Measurements from ENCODE around the gene NEGR1. TPM values are rescaled to one million over a fixed set of nuclear protein-coding genes. Genes with fewer than 3 reads are reported as not detected.

The NEGR1 gene
- total RNA-seq (2014; rRNA removed; shearing (Covaris generic); ENCODE audit: low replicate concordance) = 0.03 and 0.09 TPM in 2 replicates

DNA sequence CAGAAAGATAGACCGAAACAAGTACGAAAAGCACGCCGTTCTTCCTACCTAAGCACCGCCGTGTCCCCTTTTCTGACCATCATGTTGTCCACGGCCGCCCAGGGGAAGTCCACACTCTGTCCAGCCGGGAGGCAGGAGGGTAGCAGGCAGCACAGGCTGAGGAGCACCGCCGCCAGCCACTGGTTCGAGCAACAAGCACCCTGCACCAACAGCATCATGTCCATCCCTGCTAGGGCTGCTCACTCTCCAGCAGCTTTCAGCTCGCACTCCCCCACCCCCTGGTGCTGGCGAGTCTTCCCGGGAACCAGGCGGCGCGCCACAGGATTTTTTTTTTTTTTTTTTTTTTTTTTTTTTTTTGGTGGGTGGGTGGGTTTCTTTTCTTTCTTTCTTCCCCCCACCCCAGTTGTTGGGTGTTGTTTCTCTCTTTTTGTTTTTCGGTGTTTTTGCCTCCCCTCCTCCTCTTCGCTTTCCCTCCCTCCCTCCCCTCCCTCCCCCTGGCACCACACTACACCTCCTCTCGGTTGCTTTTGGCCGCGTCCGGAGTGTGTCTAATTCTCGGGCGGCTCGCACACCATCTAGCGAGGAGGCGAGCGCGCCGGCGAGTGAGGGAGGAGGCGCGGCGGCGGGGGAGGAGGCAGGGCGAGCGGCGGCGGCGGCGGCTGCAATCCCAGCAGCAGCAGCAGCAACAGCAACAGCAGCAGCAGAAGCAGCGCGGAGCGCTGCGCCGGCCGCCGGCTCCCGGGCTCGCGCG lies at the start of gene NEGR1:
NEGR1 (minus strand) TSS at position 269 of the 751 bp plus-strand sequence.
- in situ Hi-C loops (cut with HindIII; ENCODE audit: low pct_unique_long_range_greater_than_20kb, low sequenced_read_pairs) = no loop called here
- DNase-seq (ENCODE audit: low read depth) = peak; percentile 84

DNA sequence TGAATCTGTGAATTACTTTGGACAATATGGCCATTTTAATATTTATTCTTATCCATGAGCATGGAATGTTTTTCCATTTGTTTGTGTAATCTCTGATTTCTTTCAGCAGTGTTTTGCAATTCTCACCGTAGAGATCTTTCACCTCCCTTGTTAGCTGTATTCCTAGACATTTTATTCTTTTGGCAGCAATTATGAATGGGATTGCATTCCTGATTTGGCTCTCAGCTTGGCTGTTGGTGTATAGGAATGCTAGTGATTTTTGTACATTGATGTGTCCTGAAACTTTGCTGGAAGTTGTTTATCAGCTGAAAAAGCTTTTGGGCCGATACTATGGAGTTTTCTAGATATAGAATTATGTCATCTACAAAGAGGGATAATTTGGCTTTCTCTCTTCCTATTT lies 44.2 kb upstream of the NEGR1 start:
- in situ Hi-C loops (cut with HindIII; ENCODE audit: low pct_unique_long_range_greater_than_20kb, low sequenced_read_pairs) = no loop called here
- no peak for DNase-seq (ENCODE audit: low read depth)

DNA sequence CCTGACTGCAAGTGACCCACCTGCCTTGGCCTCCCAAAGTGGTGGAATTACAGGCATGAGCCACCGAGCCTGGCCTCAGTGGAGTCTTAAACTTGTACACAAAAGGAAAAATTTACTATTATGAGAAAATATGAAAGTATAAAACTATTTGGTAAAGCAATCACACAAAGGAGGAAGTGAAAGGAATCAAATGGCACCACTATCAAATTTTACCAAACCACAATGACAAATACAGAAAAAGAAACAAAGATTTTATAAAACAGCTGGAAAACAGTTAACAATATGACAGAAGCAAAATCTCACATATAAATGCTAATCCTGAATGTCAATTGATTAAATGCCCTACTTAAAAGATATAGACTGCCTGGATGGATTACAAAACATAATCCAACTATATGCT lies 42.1 kb upstream of the NEGR1 start:
- in situ Hi-C loops (cut with HindIII; ENCODE audit: low pct_unique_long_range_greater_than_20kb, low sequenced_read_pairs) = no loop called here
- DNase-seq (ENCODE audit: low read depth) = no peak

DNA sequence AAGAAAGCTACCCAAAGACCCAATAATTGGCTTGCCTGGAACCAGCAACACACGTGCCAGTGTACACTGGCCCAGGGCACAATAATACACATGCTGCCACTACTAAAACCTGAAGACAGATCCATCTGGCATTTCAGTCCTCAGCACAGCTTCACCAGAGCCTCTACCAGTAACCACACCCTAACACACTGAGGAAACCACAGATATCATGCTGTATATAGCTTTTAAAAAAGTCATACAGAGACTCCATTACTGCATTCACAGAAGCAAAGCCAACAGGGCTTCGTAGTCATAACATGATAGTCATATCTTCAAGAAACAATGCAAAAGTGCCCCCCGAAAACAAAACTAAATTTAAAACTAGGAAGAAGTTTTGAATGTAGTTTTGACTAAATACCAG lies 40.6 kb upstream of the NEGR1 start:
- DNase-seq (ENCODE audit: low read depth) = no peak
- in situ Hi-C loops (cut with HindIII; ENCODE audit: low pct_unique_long_range_greater_than_20kb, low sequenced_read_pairs) = no loop called here

DNA sequence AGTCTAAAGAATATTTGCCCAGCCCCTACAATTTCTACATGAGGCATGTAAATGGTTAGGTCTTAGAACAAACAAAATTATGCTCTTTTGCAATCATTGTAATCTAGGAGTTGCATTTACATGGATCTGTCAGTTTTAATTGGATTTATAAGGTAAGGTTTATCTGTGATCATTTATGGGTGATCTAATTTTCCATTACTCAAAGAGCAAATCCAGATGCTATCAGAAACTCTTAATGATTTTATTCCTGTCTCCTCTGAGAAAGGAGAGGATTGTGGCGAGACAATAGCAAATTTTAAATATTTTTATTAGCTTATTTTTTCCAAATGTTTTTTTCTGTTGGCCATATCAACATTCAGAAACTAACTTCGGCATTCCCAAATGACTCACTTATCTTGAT lies 14.2 kb upstream of the NEGR1 start:
- no peak for DNase-seq (ENCODE audit: low read depth)
- in situ Hi-C loops (cut with HindIII; ENCODE audit: low pct_unique_long_range_greater_than_20kb, low sequenced_read_pairs) = no loop called here

DNA sequence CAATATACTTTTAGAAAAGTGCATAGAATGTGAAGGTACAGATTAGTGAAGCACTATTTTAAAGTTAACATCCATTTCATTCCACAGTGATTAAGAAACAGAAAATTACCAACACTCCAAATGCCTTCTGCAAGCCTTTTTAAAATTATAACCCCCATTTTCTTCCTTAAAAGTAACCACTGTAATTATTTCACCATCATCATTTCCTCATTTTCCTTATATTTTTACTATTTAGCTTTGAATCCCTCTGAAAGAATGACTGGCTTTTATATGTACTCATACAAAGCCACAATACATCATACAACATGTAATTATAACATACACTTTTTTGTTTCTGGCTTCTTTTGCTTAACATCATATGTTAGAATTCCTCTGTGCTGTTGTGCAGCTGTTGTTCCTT lies 6.5 kb upstream of the NEGR1 start:
- DNase-seq (ENCODE audit: low read depth) = no peak
- in situ Hi-C loops (cut with HindIII; ENCODE audit: low pct_unique_long_range_greater_than_20kb, low sequenced_read_pairs) = no loop called here

DNA sequence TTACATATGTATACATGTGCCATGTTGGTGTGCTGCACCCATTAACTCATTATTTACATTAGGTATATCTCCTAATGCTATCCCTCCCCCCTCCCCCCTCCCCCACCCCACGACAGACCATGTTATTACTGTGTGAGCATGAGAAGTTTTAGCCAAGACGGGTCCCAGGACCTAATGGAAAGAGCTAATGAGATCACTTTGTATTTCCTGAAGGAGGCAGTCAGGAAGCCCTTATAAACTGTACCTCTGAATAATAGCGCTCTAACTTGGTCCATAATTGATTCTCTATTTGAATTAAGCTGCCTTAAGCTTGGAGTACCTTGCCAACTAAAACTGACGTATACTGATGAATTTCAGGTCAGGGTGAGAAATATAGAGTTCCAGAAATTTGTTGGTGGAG lies 4.1 kb upstream of the NEGR1 start:
- no peak for DNase-seq (ENCODE audit: low read depth)
- in situ Hi-C loops (cut with HindIII; ENCODE audit: low pct_unique_long_range_greater_than_20kb, low sequenced_read_pairs) = no loop called here

DNA sequence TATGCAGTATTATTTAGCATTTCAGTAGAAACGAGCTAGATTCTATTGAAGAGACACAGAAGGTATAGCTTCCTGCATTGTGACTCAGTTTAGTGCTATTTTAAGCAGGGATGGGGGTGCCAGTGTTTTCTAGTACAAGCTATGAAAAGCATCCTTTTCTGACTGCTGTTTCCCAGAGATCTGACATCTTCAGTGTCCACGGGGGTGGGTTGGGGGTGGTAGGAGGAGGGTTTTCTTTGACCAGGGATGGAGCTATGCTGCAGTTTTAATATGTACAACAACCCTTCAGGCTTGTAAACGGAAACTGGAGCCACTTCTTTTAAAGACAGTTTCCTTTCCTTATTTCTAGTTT lies 2.7 kb upstream of the NEGR1 start:
- in situ Hi-C loops (cut with HindIII; ENCODE audit: low pct_unique_long_range_greater_than_20kb, low sequenced_read_pairs) = no loop called here
- no peak for DNase-seq (ENCODE audit: low read depth)

DNA sequence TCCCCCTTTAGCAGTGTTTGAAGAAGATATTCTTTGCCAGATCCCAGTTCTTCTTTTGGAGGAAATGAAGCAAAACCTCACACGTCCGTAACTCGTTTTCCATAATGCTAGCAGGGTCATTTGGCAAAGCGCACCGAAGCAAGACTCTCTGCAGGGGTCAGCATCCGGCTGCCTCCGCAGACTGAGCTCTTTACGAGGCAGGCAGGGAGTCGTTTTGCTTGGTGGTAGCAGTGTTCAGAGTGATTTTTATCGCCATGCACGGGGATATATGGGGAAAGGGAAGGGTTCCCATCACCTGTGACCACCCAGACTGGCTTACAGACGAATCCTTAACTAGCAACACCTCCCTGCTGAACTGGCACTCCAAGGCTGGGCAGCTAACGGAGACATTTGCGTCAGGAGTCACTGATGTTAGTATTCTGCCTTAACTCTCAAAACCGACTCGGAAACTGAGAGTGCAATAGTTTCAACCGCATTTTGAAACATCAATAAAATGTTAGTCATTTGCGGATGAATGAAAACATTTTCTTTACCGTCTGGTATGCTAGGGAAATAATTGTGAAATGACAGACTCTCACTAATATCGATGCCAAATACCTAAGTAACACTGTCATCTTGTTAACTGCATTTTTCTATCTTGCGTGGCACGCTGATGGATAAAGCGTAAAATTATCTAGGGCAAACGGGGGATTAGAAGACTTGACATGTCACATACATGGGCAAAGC lies 2.2 kb upstream of the NEGR1 start:
- in situ Hi-C loops (cut with HindIII; ENCODE audit: low pct_unique_long_range_greater_than_20kb, low sequenced_read_pairs) = no loop called here
- DNase-seq (ENCODE audit: low read depth) = peak; percentile 43

DNA sequence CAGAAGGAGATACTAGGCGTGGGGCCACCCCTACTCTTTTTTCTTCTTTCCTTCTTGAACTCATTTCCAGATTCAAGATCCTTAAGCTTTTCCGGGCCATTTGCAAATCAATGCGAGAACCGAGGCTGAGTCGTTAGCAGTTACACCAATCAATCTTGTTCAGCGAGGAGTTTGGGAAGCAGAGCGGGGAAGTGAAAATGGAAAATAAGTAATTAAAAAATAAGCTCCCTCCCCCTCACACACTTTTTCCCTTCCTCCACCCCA lies 1.7 kb upstream of the NEGR1 start:
- in situ Hi-C loops (cut with HindIII; ENCODE audit: low pct_unique_long_range_greater_than_20kb, low sequenced_read_pairs) = no loop called here
- DNase-seq (ENCODE audit: low read depth) = no peak

DNA sequence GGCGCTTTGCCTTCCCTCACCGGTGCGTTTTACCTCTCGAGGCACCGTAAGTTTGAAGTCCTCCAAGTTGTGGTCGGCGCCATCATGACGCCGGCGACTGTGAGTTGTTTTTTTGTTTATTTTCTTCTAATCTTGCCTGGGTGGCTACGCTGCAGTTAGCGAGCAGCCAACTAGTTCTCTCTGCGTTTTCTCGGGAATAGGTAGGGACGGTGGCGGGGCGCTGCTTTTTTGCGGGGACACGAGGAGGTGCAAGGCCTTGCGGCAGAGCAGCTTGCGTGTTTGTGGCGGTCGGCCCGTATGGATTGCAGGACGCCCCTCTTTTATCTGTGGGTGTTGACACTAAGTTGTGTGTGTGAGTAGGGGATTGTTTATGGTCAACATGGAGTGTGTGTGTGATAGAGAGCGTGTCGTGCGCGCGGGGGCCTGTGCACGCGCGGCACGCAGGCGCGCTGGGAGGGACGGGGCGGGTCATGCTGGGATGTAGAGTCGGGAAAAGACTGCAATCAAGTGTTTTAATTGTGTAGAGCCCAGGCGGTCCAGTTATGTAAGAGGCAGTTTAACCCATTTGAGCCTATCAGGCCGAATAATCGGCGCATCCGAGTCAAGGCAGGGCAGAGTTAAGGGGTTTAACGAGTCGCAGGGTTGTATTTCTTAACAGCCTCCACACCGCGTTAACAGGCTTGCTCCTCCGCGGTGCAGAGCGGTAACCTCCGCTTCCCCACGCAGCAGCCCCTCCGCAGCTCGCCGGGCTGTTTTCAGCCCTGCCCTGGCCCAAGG lies 1.2 kb upstream of the NEGR1 start:
- peak; percentile 51 for DNase-seq (ENCODE audit: low read depth)
- in situ Hi-C loops (cut with HindIII; ENCODE audit: low pct_unique_long_range_greater_than_20kb, low sequenced_read_pairs) = no loop called here

DNA sequence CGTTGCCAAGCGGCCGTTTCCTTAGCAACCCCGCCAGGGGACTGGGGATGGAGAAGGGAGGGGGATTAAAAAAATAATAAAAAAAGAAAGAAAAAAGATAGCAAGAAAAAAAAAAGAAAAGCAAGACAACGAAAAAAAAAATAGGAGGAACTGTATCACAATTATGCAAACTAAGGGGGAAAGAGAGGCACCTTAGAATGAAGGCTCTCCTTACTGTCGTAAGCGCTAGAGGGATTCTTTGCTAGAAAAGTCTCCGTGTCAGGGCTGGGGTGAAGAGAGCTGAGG lies 625 bp upstream of the NEGR1 start:
- in situ Hi-C loops (cut with HindIII; ENCODE audit: low pct_unique_long_range_greater_than_20kb, low sequenced_read_pairs) = no loop called here
- DNase-seq (ENCODE audit: low read depth) = no peak

DNA sequence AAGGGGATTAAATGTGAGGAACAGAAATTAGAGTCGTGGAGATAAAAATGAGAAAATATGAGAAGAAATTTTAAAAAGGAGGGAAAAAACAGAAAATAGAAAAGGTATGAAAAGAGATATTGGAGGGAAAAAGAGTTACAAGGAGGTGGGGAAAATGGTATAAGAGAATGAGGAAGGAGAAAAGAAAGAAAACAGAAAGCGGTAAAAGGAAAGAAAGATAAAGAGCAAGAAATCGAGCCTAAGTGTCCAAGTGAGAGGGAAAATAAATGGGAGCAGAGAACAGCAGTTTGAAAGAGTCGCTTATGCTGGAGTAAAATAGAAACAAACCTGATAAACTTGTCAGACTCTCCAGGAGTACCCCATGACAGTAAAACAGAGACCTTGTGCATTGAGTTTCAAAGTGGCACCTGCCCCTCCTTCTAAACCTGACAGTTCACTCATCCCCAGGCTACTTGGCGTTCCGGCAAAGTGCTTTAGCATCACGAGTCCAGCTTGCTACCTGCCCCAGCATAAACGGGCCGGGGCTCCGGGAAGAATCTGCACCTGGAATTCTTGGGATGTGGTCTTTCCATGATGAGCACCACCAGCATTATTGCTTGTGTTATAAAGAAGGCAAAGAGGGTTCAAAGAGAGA lies 585 bp downstream of the NEGR1 start:
- peak; percentile 3 for DNase-seq (ENCODE audit: low read depth)
- in situ Hi-C loops (cut with HindIII; ENCODE audit: low pct_unique_long_range_greater_than_20kb, low sequenced_read_pairs) = no loop called here

DNA sequence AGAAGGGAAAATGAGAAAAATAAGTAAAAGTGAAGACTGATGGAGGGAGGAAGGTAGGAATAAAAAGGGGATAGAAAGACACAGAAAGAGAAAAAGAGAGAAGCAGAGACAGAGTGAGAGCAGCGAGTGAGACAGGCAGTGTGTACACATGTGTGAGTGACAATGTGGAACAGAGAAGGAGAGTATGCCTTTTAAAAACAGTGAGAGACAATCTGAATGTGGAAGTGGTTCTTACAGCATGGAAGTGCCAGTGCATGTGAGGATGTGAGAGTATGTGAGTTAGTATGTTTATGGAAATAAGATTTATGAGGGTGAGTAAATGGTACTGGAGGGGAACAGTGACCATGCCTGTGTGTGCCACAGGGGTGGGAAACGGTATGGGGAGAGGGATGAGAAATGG lies 1.2 kb downstream of the NEGR1 start:
- DNase-seq (ENCODE audit: low read depth) = no peak
- in situ Hi-C loops (cut with HindIII; ENCODE audit: low pct_unique_long_range_greater_than_20kb, low sequenced_read_pairs) = no loop called here

DNA sequence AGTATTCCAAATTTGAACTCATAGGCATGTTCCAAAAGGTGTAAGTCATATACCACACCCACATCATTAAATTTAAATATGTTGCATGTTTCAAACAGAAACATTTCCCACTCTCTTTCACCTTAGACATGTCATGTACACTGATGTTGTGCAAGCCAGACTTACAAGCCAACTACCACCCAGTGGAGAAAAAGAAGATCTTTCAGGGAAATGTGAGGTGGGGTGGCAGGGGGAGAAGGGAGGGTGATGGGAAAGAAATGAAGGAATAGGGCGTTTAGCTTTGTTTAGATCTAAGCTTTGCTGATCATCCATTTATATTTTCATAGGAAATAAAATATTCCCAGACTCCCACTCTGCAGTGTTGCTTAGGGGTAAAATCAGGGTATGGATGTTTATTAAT lies 1.6 kb downstream of the NEGR1 start:
- in situ Hi-C loops (cut with HindIII; ENCODE audit: low pct_unique_long_range_greater_than_20kb, low sequenced_read_pairs) = no loop called here

DNA sequence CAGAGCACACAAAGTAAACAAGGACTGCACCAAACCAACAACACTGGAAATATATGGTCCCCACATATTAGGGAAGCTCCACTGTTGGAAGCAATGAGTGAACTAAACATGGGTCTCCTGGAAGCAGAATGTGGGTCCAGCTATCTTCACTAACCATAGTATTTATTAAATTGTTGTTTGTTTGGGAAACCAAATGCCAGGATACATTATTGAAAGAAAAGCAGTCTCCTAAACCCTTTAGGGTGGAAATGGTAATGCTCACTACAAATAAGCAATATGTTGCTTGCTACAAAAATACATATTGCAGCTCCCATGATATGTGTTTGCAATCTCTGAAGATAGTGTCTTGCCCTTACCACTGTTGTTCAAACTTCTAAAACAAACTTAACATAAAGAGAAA lies 2.2 kb downstream of the NEGR1 start:
- in situ Hi-C loops (cut with HindIII; ENCODE audit: low pct_unique_long_range_greater_than_20kb, low sequenced_read_pairs) = no loop called here
- DNase-seq (ENCODE audit: low read depth) = no peak

More for the DNA sequence above, 1.6 kb downstream of the NEGR1 start:
- no peak for DNase-seq (ENCODE audit: low read depth)

DNA sequence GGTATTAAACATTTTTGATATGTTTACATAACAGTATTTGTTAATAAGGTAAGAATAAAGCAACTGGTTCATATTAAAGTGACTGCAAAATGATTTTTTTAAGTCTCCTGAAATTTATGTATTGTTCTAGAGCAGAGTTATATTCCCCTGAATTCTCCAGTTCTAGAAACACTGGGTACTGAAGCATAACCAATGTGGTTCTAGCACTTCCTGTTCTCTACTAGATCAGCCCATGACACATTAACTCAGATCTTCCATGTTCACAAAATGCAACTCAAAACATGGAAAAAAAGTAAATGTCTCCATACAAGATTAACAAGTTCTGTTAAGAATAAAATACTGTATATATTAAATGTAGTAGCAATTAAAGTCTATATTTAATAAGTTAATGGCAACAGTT lies 3.9 kb downstream of the NEGR1 start:
- no peak for DNase-seq (ENCODE audit: low read depth)
- in situ Hi-C loops (cut with HindIII; ENCODE audit: low pct_unique_long_range_greater_than_20kb, low sequenced_read_pairs) = no loop called here

DNA sequence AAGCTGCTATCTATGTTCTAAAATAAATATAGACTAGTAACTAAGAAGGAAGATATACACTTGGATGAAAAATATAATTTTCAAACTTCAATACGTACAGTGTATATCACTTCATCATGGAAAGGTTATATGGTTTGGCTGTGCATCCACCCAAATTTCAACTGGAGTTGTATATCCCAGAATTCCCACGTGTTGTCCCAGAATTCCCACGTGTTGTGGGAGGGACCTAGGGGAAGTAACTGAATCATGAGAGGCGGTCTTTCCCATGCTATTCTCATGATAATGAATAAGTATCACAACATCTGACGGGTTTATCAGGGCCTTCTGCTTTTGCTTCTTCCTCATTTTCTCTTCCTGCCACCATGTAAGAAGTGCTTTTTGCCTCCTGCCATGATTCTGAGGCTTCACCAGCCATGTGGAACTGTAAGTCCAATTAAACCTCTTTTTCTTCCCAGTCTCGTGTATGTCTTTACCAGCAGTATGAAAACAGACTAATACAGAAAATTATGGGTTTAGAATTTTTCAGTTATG lies 10.7 kb downstream of the NEGR1 start:
- in situ Hi-C loops (cut with HindIII; ENCODE audit: low pct_unique_long_range_greater_than_20kb, low sequenced_read_pairs) = no loop called here
- DNase-seq (ENCODE audit: low read depth) = no peak

DNA sequence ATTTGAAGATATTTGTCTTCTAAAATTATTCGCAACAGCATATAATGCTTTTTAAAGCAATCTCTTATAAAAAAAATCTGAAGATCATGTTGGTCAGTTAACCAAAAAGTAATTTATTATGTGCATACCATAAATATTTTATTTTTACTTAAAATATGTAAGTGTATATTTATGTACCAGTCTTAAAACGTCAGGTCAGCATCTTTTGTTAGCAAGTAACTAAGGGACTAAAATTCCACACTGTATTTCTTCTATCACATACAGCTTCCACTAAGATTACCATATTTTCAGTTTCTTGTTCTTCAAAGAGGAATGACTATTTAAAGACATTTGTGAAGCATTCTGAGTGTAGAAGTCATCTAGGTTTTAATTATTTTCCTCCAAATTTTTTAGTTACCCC lies 19.6 kb downstream of the NEGR1 start:
- no peak for DNase-seq (ENCODE audit: low read depth)
- in situ Hi-C loops (cut with HindIII; ENCODE audit: low pct_unique_long_range_greater_than_20kb, low sequenced_read_pairs) = no loop called here

Data from Caki2 (cell line).